Measurements from ENCODE around the gene SLC49A3.

SLC49A3 gene

DNA sequence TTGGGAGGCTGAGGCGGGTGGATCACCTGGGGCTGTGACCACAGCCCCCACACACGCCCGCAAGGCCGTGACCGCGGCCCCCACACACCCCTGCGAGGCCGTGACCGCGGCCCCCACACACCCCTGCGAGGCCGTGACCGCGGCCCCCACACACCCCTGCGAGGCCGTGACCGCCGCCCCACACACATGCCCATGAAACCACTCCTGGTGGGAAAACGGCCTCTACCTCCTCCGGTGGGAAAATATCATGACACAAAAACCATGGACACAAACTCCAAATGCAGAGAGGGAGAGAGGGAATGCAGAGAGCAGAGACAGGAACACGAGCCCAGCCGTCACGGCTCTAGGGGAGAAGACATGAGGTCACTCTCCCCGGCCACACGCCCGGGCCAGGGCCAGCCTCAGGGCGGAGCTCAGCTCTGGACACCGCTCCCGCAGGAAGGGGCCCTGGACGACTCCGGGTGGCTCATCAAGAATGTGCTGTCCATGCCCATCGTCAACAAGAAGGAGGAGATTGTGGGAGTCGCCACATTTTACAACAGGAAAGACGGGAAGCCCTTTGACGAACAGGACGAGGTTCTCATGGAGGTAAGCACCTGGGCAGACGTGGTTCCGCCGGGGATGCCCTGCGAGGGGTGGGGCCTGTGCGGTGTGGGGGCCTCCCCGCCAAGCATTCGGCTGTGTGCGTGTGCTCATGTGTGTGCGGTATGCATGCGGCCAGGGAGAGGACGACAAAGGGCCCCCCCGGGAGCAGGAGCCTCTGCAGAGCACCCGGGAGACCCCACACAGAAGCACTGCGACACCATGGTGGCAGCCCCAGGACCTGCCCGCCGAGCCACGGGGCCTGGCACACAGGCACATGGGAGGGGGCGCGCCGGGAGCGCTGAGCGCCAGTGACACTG lies 32.3 kb downstream of the SLC49A3 start:
- no peak overlapping the region for H3K4me3 ChIP-seq (ENCODE audit: low read depth in 1 of 2, low read length in 1 of 2)
- peaks cover 12% of the 10 kb centered on the region for H3K27me3 ChIP-seq
- H3K9me3 ChIP-seq = no peaks in the 10 kb centered on the region
- H3K4me1 ChIP-seq (ENCODE audit: control insufficient read depth in 1 of 2, insufficient read depth in 1 of 2, low read depth in 1 of 2, low read length in 1 of 2) = no peaks in the 10 kb centered on the region
- H3K36me3 ChIP-seq = no peaks in the 10 kb centered on the region
- H3K27ac ChIP-seq = no peak overlapping the region
- TF ChIP-seq, protein P1, sequence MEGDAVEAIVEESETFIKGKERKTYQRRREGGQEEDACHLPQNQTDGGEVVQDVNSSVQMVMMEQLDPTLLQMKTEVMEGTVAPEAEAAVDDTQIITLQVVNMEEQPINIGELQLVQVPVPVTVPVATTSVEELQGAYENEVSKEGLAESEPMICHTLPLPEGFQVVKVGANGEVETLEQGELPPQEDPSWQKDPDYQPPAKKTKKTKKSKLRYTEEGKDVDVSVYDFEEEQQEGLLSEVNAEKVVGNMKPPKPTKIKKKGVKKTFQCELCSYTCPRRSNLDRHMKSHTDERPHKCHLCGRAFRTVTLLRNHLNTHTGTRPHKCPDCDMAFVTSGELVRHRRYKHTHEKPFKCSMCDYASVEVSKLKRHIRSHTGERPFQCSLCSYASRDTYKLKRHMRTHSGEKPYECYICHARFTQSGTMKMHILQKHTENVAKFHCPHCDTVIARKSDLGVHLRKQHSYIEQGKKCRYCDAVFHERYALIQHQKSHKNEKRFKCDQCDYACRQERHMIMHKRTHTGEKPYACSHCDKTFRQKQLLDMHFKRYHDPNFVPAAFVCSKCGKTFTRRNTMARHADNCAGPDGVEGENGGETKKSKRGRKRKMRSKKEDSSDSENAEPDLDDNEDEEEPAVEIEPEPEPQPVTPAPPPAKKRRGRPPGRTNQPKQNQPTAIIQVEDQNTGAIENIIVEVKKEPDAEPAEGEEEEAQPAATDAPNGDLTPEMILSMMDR (IDR thresholded peaks at IDR 0.05) = no peak

DNA sequence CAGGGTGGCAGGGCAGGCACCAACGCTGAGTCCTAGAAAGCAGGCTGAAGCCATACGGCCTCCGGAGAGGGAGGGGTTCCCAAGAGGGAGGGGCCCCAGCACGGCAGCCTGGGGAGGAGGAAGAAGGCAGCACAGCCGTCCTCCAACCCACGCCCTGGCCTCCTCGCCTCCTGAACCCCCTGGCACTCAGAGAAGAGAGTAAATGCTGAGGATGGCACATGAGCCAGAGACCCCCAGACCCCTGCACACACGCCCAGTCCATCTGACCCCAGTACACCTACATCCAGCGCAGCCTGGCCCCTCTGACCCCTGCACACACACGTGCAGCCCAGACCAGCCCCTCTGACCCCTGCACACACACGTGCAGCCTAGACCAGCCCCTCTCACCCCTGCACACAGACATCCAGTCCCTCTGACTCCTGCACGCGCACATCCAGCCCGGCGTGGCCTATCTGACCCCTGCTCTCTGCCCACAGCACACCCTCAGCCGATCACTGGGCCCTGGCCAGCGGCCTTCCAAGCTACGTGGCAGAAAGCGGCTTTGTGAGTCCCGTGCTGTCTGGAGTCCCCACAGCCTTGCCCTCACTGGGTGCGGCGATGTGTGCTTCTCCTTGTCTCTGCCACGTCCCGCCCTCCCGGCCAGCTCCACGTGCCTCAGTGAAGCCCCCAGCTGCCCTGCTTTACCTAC lies 33.3 kb downstream of the SLC49A3 start:
- Histone ChIP-seq H3K27ac (no peak overlapping the region), H3K27me3 (peaks cover 23% of the 10 kb centered on the region), H3K36me3 (no peaks in the 10 kb centered on the region), H3K4me1 (ENCODE audit: control insufficient read depth in 1 of 2, insufficient read depth in 1 of 2, low read depth in 1 of 2, low read length in 1 of 2) (no peaks in the 10 kb centered on the region), H3K9me3 (no peaks in the 10 kb centered on the region), H3K4me3 (ENCODE audit: low read depth in 1 of 2, low read length in 1 of 2) (no peak overlapping the region)
- TF ChIP-seq, protein P1 (IDR thresholded peaks at IDR 0.05) = no peak

DNA sequence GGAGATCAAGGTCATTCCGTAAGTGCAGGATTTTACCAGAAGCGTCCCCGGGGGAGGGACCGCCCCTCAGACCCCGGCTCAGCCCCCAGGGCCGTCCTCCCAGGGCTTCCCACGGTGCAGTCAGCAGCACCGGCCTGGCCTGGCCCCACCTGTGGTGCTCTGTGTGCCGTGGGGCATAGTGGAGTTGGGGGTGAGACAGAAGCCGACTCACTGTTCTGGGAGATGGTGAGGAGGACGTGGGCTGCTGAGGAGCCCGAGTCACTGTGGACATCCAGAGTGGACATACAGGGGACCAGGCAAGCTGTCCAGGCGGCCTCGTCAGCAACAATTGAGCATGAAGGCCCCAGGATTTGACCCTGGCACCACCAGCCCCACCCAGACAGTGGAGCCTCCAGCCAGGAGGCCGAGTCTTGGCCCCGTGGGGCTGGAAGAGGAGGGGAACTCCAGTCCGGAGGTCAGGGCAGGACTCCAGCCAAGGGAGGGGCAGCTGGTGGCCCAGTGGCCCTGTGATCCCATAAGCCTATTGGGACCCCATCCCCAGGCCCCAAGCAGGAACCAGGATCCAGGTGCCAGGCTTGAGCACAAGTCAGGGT lies 34.0 kb downstream of the SLC49A3 start:
- Histone ChIP-seq H3K9me3 (no peaks in the 10 kb centered on the region), H3K27ac (no peak overlapping the region), H3K27me3 (peaks cover 29% of the 10 kb centered on the region), H3K36me3 (no peaks in the 10 kb centered on the region), H3K4me1 (ENCODE audit: control insufficient read depth in 1 of 2, insufficient read depth in 1 of 2, low read depth in 1 of 2, low read length in 1 of 2) (no peaks in the 10 kb centered on the region), H3K4me3 (ENCODE audit: low read depth in 1 of 2, low read length in 1 of 2) (no peak overlapping the region)
- TF ChIP-seq, protein P1 (IDR thresholded peaks at IDR 0.05) = no peak

DNA sequence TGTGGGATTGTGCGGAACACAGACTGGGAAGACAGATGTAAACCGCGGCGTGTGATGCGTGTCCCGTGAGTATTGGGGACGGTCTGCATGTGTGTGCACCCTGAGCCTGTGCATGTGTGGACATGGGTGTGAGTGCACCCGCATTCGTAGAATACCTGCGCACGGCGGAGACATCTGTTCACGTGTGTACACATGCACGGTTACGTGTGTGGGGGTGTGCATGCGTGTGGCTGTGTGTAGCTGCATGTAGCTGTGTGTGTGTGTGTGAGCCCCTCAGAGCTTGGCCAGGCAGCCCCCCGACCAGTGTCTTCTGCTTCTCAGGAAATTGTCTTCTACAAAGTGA lies 34.5 kb downstream of the SLC49A3 start:
- Histone ChIP-seq H3K9me3 (no peaks in the 10 kb centered on the region), H3K27me3 (peaks cover 34% of the 10 kb centered on the region), H3K4me1 (ENCODE audit: control insufficient read depth in 1 of 2, insufficient read depth in 1 of 2, low read depth in 1 of 2, low read length in 1 of 2) (no peaks in the 10 kb centered on the region), H3K4me3 (ENCODE audit: low read depth in 1 of 2, low read length in 1 of 2) (no peak overlapping the region), H3K27ac (no peak overlapping the region), H3K36me3 (no peaks in the 10 kb centered on the region)
- TF ChIP-seq, protein P1 (IDR thresholded peaks at IDR 0.05) = no peak

DNA sequence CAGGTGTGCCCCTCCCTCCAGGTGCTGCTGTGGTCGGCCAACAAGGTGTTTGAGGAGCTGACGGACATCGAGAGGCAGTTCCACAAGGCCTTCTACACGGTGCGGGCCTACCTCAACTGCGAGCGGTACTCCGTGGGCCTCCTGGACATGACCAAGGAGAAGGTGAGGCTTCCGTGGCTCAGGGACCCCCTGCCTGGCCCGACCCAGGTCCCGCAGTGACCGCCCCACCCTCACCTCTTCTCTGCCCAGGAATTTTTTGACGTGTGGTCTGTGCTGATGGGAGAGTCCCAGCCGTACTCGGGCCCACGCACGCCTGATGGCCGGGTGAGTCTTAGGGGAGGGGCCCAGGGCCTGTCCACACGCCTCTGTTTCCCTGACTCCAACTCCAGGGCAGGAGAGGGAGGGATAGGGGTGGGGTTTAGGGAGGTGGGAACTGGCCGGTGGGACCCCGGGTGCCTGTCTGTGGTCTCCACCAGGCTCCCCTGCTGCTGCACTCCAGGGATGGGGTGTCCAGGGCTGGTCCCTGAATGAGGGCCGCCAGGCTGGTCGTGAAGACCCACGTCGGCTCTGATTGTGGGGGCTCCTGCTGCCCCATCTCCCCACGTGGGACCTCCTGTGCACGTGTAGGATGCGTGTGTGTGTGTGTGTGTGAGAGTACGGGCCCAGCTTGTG lies 35.0 kb downstream of the SLC49A3 start:
- no peaks in the 10 kb centered on the region for H3K36me3 ChIP-seq
- H3K27ac ChIP-seq = no peak overlapping the region
- no peaks in the 10 kb centered on the region for H3K4me1 ChIP-seq (ENCODE audit: control insufficient read depth in 1 of 2, insufficient read depth in 1 of 2, low read depth in 1 of 2, low read length in 1 of 2)
- TF ChIP-seq, protein P1 (IDR thresholded peaks at IDR 0.05) = no peak
- H3K27me3 ChIP-seq = peaks cover 34% of the 10 kb centered on the region
- no peak overlapping the region for H3K4me3 ChIP-seq (ENCODE audit: low read depth in 1 of 2, low read length in 1 of 2)
- no peaks in the 10 kb centered on the region for H3K9me3 ChIP-seq
